ENCODE results near the gene LRRC4B.
"Not testable (repeated sequence)": the region's sequence is repeated elsewhere in the genome, so short reads cannot be mapped to it uniquely, and the experiment has no call there.

Gene LRRC4B, protein sequence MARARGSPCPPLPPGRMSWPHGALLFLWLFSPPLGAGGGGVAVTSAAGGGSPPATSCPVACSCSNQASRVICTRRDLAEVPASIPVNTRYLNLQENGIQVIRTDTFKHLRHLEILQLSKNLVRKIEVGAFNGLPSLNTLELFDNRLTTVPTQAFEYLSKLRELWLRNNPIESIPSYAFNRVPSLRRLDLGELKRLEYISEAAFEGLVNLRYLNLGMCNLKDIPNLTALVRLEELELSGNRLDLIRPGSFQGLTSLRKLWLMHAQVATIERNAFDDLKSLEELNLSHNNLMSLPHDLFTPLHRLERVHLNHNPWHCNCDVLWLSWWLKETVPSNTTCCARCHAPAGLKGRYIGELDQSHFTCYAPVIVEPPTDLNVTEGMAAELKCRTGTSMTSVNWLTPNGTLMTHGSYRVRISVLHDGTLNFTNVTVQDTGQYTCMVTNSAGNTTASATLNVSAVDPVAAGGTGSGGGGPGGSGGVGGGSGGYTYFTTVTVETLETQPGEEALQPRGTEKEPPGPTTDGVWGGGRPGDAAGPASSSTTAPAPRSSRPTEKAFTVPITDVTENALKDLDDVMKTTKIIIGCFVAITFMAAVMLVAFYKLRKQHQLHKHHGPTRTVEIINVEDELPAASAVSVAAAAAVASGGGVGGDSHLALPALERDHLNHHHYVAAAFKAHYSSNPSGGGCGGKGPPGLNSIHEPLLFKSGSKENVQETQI

DNA sequence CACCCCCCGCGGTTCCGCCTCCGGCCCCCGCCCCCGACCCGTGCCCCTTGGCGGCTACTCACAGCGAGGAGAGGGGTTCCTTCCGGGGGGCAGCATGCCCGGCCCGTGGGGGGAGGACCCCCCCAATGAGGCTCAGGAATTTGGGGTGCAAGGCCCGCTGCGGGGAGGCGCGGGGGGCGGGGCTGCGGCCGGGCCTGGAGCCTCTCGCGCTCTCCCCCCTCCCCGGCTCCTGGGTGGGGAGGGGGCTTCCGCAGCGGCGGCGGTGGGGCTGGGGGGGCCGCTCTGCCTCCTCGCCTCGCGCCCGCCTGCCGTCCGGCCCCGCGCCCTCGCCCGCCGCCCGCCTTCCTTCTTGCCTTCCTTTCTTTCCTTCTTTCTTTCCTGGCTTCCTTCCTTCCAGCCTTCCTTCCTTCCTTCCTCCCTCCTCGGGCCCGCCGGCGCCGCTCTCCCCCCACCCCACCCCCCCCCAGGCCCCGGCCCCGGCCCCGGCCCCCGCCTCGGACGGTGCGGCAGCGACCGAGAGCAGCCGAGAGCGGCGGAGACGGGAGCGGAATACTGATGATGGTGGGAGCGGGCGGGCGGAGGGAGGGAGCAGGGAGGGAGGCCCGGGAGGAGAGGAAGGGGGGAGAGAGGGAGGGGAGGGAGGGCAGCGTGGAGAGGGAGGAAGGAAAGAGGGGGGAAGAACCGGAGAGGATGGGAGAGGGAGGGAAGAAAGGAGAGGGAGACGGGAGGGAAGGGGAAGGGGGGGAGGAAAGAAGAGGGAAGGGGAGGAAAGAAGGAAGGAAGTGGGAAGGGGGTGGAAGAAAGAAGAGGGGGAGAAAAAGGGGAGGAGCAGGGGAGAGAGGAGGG, at the start of gene LRRC4B:
Gene LRRC4B, minus strand, starts transcription at position 554 of the 846 bp plus-strand sequence. CDS start 19,597 bp downstream, outside the sequence.
- Mint-ChIP-seq H3K36me3 (no peaks in the 10 kb centered on the region), H3K4me3 (no peak within 1 kb of the TSS), H3K27me3 (peaks cover 65 to 67% of the 10 kb centered on the region in 2 donors), H3K9me3 (no peaks in the 10 kb centered on the region), H3K27ac (no peak within 1 kb of the TSS), H3K4me1 (peaks cover 22% of the 10 kb centered on the region in 2 donors)
- ATAC-seq (replicated peaks) (no peak), DNase-seq (no peak)

DNA sequence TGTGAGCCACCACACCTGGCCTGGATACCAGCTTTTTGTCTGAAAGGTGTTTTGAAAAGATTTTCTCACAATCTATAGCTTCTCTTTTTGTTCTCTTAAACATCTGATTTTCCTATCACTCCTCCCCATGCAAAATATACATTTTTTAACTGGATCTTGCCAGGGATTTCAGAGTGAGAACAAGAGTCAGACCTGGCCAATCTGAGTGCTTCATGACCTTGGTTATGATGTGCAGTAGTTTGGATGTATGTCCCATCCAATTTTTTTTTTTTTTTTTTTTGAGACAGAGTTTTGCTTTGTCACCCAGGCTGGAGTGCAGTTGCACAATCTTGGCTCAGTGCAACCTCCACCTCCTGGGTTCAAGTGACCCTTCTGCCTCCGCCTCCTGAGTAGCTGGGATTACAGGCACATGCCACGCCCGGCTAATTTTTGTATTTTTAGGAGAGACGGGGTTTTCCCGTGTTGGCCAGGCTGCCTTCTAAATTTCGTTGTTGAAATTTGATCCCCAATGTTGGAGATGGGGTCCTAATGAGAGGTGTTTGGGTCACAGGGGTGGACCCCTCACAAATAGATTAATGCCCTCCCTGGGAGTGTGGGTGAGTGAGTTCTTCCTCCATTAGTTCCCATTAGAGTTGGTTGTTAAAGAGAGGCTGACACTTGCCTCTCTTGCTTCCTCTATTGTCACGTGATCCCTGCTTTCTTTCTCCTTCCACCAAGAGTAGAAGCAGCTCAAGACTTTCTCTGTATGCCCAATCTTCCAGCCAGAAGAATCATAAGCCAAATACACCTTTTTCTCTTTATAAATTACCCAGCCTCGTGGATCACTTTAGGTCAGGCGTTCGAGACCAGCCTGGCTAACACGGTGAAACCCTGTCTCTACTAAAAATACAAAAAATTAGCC, 44.5 kb upstream of the LRRC4B start:
- not testable (repeated sequence) for H3K4me3 Mint-ChIP-seq; ATAC-seq (replicated peaks); H3K4me1 Mint-ChIP-seq; H3K9me3 Mint-ChIP-seq; H3K27ac Mint-ChIP-seq; DNase-seq; H3K36me3 Mint-ChIP-seq
- H3K27me3 Mint-ChIP-seq = peaks cover 9 to 16% of the 10 kb centered on the region in 2 donors

DNA sequence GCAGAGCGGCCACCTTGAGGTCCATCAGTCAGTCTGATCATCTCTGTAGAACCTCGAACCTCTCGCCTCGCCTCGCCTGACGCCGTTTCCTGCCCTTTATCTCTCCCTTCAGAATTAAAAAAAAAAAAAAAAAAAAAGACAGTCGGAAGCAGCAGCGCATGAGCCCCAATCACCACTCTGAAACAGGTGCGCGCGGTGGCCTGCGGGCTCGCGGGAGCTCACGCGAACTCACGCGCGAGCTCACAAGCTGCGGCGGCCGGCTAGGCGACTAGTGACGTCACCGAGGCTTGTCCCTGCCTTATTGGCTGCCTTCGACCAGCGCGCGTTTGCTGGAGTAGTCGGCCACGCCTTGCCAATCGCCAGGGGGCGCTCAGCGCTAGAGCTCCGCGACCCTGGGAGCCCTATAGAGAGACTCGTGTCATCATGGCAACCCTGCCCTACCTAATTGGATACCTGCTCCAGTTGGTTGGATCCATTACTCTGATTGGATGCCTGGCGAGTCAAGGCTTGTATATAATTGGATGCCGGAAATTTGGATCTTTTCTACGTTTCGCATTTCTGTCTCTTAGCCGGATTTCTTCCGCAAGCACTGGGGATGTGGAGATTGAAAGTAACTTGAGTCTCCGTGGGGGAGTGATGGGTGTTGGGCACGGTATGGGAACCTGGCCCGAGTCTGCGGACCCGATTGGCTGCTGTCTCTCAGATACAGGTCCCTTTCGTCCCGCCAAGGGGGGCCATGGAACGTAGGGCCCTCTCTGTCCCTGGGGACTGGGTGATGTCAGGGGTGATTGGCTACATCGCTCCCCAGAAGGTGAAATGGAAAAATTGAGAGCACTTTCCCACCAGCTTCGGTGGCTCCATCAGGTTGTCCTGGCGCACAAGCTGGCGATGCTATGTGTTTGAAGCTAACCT, 39.9 kb upstream of the LRRC4B start:
- Mint-ChIP-seq H3K9me3 (peaks cover 12 to 14% of the 10 kb centered on the region in 2 donors), H3K27me3 (peaks cover 26 to 47% of the 10 kb centered on the region in 2 donors), H3K36me3 (peaks cover 8 to 15% of the 10 kb centered on the region in 2 donors), H3K4me1 (peaks cover 12 to 21% of the 10 kb centered on the region in 2 donors), H3K27ac (peak overlapping the region; percentile 59), H3K4me3 (peak overlapping the region; percentile 73 to 74)
- DNase-seq = peak; percentile 91
- peak; percentile 95 to 96 for ATAC-seq (replicated peaks)

DNA sequence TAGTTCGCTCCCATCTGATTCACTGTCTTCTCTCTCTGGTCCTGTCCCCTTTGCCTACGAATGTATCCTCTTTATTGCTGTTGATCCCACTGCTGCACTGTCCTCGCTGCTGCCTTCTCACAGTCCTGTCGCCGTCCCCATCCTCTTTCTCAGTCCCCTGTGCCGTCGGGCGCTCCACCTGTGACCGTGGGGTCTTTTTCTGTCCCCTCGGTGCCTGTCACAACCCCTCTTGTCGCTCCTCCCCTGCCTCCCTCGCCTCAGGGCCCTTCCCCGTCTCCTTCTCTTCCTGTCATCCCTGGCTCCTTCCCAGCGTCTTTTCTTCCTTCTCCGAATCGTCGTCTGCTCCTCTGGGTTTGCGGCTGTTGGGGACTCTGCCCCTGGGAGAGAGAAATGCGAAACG, 39.2 kb upstream of the LRRC4B start:
- no peak for DNase-seq
- H3K4me3 Mint-ChIP-seq = peak overlapping the region; percentile 57 to 73
- ATAC-seq (replicated peaks) = no peak
- H3K27me3 Mint-ChIP-seq = peaks cover 33 to 55% of the 10 kb centered on the region in 2 donors
- H3K27ac Mint-ChIP-seq = peak overlapping the region; percentile 59
- H3K4me1 Mint-ChIP-seq = peaks cover 11 to 21% of the 10 kb centered on the region in 2 donors
- peaks cover 8 to 15% of the 10 kb centered on the region in 2 donors for H3K36me3 Mint-ChIP-seq
- H3K9me3 Mint-ChIP-seq = peaks cover 12 to 14% of the 10 kb centered on the region in 2 donors

DNA sequence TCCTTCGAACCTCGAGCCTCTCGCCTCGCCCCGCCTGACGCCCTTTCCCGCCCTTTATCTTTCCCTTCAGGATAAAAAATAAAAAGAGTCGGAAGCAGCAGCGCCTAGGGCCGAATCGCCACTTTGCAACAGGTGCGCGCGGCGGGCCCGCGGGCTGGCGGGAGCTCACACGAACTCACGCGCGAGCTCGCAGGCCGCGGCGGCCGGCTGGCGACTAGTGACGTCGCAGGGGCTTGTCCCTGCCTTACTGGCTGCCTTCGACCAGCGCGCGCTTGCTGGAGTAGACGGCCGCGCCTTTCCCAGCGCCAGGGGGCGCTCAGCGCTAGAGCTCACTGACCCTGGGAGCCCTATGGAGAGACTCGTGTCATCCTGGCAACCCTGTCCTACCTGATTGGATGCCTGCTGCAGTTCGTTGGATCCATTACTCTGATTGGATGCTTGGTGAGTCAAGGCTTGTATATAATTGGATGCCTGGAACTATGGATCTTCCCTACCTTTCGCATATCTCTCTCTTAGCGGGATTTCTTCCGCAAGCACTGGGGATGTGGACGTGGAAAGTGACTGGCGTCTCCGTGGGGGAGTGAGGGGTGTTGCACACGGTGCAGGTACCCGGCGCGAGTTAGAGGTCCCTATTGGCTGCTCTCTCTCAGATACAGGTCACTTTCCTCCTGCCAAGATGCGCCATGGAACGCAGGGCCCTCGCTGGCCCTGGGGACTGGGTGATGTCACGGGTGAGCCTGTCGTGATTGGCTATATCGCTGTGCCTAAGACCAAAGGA, 38.0 kb upstream of the LRRC4B start:
- Mint-ChIP-seq H3K27ac (peak overlapping the region; percentile 20), H3K4me1 (peaks cover 11 to 21% of the 10 kb centered on the region in 2 donors), H3K4me3 (peak overlapping the region in 1 of 2 donors; percentile 14), H3K27me3 (peaks cover 43 to 58% of the 10 kb centered on the region in 2 donors), H3K36me3 (peaks cover 8 to 15% of the 10 kb centered on the region in 2 donors), H3K9me3 (peaks cover 12 to 14% of the 10 kb centered on the region in 2 donors)
- DNase-seq = not testable (repeated sequence)
- peak; percentile 42 to 44 for ATAC-seq (replicated peaks)

DNA sequence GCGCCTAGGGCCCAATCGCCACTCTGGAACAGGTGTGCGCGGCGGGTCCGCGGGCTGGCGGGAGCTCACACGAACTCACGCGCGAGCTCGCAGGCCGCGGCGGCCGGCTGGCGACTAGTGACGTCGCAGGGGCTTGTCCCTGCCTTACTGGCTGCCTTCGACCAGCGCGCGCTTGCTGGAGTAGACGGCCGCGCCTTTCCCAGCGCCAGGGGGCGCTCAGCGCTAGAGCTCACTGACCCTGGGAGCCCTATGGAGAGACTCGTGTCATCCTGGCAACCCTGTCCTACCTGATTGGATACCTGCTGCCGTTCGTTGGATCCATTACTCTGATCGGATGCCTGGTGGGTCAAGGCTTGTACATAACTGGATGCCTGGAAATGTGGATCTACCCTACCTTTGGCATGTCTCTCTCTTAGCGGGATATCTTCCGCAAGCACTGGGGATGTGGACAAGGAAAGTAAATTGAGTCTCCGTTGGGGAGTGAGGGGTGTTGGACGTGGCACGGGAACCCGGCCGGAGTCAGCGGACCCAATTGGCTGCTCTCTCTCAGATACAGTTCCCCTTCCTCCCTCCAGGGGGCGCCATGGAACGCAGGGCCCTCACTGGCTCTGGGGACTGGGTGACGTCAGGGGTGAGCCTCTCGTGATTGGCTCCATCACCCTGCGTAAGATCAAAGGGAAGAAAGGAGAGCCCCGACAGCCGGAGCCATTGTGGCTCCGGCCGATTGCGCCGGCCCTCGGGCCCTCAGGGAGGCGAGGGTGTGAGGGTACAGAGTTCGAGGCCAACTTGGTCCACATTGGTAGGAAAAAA, 36.2 kb upstream of the LRRC4B start:
- not testable (repeated sequence) for ATAC-seq (replicated peaks); H3K27ac Mint-ChIP-seq; H3K4me3 Mint-ChIP-seq; DNase-seq
- Mint-ChIP-seq H3K36me3 (peaks cover 8 to 15% of the 10 kb centered on the region in 2 donors), H3K4me1 (peaks cover 11 to 21% of the 10 kb centered on the region in 2 donors), H3K27me3 (peaks cover 46 to 60% of the 10 kb centered on the region in 2 donors), H3K9me3 (peaks cover 12 to 14% of the 10 kb centered on the region in 2 donors)

DNA sequence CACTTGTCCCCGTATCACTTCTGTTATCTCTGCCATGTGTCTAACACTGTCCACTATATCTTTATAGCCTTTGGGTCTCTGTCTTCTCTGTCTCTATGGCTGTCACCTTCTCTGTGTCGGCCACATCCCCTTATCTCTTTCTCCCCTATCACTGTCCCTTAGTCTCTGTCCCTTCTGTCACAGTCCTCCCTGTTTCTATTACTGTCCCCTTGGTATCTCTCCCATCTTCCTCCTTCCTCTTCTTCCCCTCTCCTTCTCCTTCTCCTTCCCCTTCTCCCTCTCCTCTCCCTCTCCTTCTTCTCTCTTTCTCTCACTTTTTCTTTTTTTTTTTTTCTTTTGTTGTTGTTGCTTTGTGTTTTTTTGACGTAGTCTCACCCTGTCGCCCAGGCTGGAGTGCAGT, 34.7 kb upstream of the LRRC4B start:
- DNase-seq (no peak), ATAC-seq (replicated peaks) (no peak)
- H3K9me3 Mint-ChIP-seq = peaks cover 7 to 8% of the 10 kb centered on the region in 2 donors
- H3K4me3 Mint-ChIP-seq = no peak overlapping the region
- no peak overlapping the region for H3K27ac Mint-ChIP-seq
- peaks cover 43 to 54% of the 10 kb centered on the region in 2 donors for H3K27me3 Mint-ChIP-seq
- peaks cover 4 to 11% of the 10 kb centered on the region in 2 donors for H3K36me3 Mint-ChIP-seq
- peaks cover 6 to 15% of the 10 kb centered on the region in 2 donors for H3K4me1 Mint-ChIP-seq

DNA sequence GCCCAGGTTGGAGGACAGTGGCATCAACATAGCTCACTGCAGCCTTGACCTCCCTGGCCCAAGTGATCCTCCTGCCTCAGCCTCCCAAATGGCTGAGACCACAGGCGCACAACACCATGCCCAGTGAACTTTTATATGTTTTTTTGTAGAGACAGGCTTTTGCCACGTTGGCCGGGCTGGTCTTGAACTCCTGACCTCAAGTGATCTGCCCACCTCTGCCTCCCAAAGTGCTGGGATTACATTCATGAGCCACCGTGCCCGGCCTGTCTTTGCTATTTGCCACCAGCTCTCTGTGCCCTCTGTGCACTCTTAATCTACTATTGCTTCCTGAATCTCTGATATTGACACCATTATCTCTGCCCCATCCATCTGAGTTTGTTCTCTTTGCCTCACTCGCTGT, 34.3 kb upstream of the LRRC4B start:
- Mint-ChIP-seq H3K4me3 (no peak overlapping the region), H3K36me3 (peaks cover under 1 to 8% of the 10 kb centered on the region in 2 donors)
- ATAC-seq (replicated peaks) = no peak

DNA sequence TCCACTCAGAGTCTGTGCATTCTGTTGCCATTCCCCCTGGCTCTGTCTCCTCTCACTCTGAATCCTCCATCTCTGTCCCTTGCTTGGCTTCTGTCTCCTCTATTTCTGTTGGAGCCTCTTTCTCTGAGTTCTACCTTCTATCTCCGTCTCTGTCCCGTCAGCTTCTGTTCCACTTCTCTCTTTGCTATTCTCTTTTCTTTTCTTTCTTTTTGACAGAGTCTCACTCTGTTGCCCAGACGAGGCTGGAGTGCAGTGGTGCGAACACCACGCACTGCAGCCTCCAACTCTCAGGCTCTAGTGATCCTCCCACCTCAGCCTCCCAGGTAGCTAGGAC, 33.8 kb upstream of the LRRC4B start:
- Mint-ChIP-seq H3K27me3 (peaks cover 35 to 45% of the 10 kb centered on the region in 2 donors), H3K4me3 (no peak overlapping the region), H3K9me3 (peaks cover under 1 to 2% of the 10 kb centered on the region in 2 donors), H3K27ac (no peak overlapping the region), H3K36me3 (peaks cover 0 to 4% of the 10 kb centered on the region in 2 donors), H3K4me1 (peaks cover 0 to 7% of the 10 kb centered on the region in 2 donors)
- DNase-seq (no peak), ATAC-seq (replicated peaks) (no peak)

More for the DNA sequence above, 34.3 kb upstream of the LRRC4B start:
- peaks cover 5 to 6% of the 10 kb centered on the region in 2 donors for H3K9me3 Mint-ChIP-seq
- H3K4me1 Mint-ChIP-seq = peaks cover 4 to 11% of the 10 kb centered on the region in 2 donors
- H3K27me3 Mint-ChIP-seq = peaks cover 39 to 50% of the 10 kb centered on the region in 2 donors
- H3K27ac Mint-ChIP-seq = no peak overlapping the region
- DNase-seq = no peak

DNA sequence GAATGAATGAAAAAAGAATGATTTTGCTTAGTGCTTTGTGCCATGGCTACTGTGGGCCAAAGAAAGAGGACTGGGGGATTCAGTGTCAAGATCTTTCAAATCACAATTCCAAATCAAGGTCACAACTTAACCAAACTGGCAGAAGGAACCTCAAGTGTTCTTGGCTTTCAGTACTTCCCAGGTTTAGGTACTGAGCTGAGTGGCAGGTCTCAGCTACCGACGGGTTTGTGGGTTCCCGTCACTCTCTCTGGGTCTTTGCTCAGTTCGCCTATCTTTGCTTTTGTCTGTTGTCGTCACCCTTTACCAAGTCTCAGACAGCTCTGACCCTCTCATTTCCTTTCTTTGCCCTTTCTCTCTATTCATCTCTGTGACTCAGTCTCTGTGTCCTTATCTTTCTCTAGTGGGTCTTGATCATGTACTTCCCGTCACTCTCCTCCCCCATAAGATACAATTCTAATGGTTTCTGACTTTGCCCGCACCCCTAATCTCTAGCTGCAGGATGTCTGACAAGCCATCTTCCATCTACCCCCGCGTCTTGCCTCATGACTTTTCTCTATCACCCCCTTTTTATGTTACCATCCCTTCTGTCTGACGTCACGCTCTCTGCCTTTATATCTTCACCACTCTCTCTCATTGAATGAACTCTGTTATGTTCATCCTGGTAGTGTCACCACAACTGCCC, 33.3 kb upstream of the LRRC4B start:
- DNase-seq (no peak), ATAC-seq (replicated peaks) (no peak)
- Mint-ChIP-seq H3K36me3 (peaks cover 0 to 3% of the 10 kb centered on the region in 2 donors), H3K4me3 (no peak overlapping the region), H3K4me1 (peaks cover 0 to 6% of the 10 kb centered on the region in 2 donors), H3K27ac (no peak overlapping the region), H3K27me3 (peaks cover 33 to 43% of the 10 kb centered on the region in 2 donors), H3K9me3 (peaks cover 0 to 2% of the 10 kb centered on the region in 2 donors)

DNA sequence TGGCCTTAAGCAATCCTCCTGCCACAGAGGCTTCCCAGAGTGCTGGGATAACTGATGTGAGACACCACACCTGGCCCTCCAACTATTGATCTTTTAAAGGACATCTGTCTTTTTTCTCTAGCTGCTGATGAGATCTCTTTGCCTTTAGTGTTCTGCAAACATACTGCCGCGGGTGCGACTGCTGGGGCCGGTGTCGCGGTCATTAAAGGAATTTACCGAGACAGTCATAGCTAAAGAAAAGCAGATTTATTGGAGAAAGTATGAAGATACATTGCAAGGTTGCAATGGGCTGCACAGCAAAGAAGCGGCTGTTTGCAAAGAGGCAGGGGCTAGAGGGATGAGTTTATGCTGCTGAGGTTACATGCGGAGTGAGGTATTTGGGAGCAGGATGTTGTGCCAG, 31.2 kb upstream of the LRRC4B start:
- Mint-ChIP-seq H3K27ac (no peak overlapping the region), H3K9me3 (no peaks in the 10 kb centered on the region), H3K4me3 (no peak overlapping the region), H3K4me1 (no peaks in the 10 kb centered on the region), H3K27me3 (peaks cover 37 to 43% of the 10 kb centered on the region in 2 donors), H3K36me3 (no peaks in the 10 kb centered on the region)
- no peak for ATAC-seq (replicated peaks)
- DNase-seq = no peak

Measured in stimulated activated naive B cell treated with anti-CD40 and anti-IgM and Interleukin-4, amounts not matched to agents 10 μg/mL and 1 μg/mL and 100 μg/mL, for 72 hours (primary cell).